Inflammatory macrophage (primary cell): ENCODE measurements around the gene GEMIN5.
"Not testable (repeated sequence)": the region's sequence is repeated elsewhere in the genome, so short reads cannot be mapped to it uniquely, and the experiment has no call there.

Experiments used
- DNase-seq, 2 donors: peaks; one replicate each; pipeline ENCODE4 v3.0.0-alpha.2; 2020 to 2022

GEMIN5 gene

DNA sequence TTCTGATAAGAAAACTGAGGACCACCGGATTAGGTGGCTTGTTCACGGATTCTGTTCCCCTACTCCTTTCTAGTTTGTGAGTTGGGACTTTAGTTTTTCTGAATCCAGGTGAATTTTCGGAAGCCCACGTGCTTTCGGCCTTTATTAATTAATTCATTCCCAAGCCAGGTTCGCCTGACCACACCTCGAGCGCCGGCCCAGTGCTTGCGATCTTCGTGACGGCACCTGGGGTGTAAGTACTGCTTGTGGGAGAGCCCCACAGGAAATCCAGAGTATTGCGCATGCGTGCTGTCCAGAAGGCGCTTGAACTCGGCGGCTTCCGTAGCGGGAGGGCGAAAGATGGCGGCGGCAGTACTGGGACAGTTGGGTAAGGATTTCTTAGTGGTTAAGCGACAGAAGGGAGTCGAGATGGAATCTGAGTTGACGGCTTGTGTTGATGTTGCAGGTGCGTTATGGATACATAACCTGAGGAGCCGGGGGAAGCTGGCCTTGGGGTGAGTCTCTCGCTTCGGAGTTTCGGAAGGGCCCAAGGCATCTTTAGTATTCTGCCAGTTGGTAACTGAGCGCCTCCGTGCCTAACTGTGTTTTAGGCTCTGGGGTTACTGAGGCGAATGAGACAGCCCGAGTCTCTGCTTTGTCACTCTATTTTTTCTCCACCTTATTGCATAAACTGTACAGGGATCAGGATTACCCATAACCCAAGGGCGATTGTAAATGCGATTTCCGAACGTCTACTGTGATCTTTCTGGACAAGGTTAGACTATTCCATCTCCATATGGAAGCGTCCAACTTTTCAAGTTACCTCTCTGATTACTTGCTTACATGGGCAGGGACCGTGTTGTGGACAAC, 3.0 kb upstream of the GEMIN5 start, which contains the start of gene MRPL22:
Gene MRPL22, plus strand, starts transcription at position 302 of the 849 bp plus-strand sequence. Its CDS starts 38 bp downstream, at position 340.
- peak; percentile 95 for DNase-seq

DNA sequence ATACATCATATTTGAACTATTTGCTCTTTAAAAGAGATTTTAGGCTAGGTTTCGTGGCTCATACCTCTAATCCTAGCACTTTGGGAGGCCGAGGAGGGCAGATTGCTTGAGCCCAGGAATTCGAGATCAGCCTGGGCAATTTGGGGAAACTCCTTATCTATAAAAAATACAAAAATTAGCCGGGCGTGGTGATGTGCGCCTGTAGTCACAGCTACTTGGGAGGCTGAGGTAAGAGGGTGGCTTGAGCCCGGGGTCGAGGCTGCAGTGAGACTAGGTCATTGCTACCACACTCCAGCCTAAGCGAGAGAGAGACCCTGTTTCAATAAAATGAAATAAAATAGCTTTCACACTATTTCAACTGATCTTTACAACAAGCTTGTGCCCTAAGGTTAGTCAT, 2.4 kb upstream of the GEMIN5 start:
- no peak for DNase-seq

GRCh38 chr5:154939387-154939786, 1.4 kb upstream of the GEMIN5 start:
- not testable (repeated sequence) for DNase-seq

GRCh38 chr5:154937186-154937717, 759 bp downstream of the GEMIN5 start:
- no peak for DNase-seq

DNA sequence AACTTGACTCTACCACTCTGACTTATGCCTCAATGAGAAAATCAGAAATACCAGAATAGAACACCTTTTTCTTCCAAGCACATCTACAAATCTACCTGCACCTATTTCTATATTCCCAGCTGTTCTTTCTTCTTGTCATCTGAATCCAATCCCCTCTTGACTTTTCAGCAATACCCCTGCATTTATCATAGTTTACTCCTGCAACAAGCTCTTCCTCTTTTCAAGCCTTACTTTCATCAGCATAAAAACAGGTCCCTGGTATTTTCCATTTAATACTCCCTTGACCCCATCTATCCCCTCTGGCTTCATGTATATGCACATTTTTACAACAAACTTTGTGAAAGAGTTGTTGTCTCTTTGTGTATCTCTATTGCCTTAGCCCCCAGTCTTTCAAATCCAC, 3.1 kb downstream of the GEMIN5 start:
- no peak for DNase-seq

DNA sequence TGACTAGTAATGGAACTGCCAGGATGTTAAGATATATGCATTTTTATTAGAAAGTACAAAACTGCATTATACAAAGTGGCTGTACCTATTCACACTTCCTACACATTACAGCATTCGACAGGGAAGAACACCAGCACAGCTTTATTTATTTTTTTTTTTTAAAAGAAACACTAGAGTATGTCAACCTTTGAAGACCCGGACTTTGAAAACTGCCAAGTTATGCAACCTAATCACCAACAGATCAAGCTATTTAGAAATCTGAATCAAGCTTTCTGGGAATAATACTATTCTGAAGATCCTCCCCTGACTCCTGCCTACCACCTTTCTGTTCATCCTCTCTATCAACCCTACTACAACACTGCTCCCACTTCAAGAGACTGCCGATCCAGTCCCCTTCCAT, 4.5 kb downstream of the GEMIN5 start:
- DNase-seq = no peak

GRCh38 chr5:154923441-154924430, 14.3 kb downstream of the GEMIN5 start:
- no peak for DNase-seq

GRCh38 chr5:154917757-154918156, 20.3 kb downstream of the GEMIN5 start:
- no peak for DNase-seq

DNA sequence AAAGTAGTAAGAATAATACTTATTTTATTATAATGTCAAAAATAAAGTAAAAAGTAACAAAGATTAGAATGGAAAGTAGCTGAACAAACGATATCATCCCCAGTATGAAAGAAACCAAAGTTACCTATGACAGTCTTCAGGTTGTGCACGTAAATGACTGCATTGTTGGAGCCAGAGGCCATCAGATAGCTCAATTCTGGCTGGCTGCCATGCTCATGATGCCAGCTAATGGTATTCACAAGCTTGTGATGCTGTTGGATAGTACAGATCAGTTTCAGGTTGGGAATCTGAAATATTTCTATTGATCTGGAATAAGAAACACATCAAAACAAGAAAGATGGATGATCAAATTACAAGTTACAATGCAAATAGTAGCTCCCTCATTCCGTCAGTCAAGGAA, 21.1 kb downstream of the GEMIN5 start:
- no peak for DNase-seq

- not testable (repeated sequence) for DNase-seq
These were observed 32.4 kb downstream of the GEMIN5 start for GRCh38 chr5:154905601-154906000.

- no peak for DNase-seq
These were observed 36.1 kb downstream of the GEMIN5 start for GRCh38 chr5:154901913-154902312.

DNA sequence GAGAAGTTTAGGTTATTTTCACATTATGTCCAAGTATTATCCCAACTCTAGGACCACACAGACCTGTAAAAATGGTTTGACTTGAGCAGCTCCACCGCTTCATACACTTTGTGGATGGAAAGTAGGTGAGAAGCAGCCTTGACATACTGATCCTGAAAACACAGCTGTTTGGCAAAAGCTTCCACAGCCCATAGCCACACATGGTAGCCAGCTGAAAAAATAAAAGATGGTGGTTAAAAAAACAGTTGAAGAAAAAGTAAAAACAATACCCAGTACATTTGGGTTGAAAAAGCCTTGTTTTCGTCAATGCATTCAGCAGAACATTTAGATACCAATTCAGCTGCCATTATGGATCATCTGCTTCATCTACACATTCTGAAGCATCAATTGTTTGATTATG, 36.7 kb downstream of the GEMIN5 start:
- DNase-seq = no peak

- DNase-seq = no peak
These were observed 37.9 kb downstream of the GEMIN5 start for GRCh38 chr5:154900066-154900465.

DNA sequence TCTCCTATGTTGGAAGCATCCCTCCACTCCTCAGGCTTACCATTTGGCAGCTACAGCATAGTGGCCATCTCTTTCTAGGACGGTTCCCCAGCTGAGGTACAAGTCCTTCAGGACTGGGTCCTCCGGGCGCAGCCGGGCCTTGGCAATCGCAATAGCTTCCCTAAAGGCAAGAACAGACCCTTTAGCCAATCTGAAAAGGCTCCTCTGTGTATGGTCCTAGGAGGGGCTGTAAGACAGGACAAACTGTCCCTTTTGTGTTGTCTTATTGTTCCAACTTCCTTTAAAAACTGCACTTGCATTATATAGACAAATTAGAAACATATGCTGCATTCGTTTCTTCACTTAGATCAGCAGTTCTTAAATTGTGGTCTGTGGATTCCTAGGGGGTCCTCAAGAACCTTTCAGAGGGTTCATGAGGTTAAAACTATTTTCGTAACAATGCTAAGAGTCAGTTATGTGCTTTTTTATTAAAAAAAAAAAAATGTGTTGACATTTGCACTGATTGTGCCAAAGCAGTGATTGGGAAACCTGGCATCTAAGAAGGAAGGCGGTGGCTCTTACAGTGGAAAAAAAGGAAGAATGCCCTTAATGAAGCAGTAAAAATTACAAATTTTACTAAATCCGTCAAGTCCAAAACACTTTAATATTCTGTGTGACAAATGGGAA, 38.7 kb downstream of the GEMIN5 start:
- DNase-seq = no peak

GRCh38 chr5:154898210-154898609, 39.8 kb downstream of the GEMIN5 start:
- no peak for DNase-seq

DNA sequence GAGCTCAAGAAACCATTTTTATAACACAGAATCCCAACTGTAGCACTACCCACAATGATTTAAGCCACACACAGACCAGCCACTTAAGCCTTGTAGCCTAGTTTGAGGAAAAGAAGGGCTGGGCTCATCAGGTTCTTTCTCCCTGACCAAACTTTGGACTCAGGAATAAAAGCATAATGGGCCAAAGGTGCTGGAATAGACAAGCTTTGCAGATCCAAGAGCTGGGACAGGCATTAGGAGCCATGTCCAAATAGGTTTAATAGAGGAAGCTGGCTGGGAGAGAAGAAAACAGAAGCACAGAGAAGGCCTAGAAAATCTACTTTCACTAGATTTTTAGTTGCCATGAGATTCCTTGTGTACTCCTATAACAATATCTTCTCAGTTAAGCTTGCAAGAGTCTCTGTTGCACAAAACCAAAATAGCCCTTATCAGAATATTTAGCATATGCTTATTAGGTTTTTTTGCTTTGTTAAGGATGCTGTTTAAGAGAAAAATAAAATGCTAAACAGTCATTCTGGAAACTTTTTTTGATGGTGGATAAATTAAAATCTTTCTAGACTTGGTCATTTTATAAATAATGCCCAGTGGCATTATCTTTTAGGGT, 41.3 kb downstream of the GEMIN5 start:
- no peak for DNase-seq

GRCh38 chr5:154895606-154896561, 42.1 kb downstream of the GEMIN5 start:
- DNase-seq = no peak

DNA sequence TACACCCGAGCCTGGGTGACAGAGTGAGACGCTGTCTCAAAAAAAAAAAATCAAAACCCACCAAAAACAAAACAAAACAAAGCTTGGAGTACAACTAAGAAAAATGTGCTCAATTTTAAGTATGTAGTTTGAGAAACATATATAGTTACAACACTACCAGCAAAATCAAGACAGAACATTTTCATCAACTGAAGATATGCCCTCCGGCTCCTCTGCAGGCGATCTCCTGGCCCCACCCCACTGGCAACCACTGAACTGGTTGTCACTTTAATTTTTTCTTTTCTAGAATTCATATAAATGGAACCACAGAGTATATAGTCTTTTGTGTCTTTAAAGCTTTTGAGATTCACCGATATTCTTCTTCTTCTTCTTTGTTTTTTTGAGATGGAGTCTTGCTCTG, 44.6 kb downstream of the GEMIN5 start:
- no peak for DNase-seq

- DNase-seq = no peak
These were observed 45.6 kb downstream of the GEMIN5 start for GRCh38 chr5:154892369-154892771.

DNA sequence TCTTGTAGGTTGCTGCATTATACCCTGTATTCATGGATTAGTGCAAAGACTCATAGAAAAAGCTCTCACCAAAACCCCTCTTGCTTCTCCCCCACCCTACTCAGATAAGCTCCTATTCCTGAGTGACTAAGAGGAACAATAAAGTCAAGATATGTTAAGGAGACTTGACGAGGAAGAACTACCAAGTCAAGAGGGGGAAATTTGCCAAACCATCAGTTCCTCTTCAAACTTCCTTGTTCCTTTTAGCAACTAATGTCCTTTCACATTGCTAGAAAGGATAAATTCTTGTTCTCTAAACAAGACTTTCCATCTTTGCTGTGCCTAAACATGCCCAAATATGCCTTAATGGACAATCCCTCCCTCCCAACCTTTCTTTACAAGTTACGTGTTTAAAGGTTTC, 52.6 kb downstream of the GEMIN5 start:
- DNase-seq = peak; percentile 65 to 70

- no peak for DNase-seq
These were observed 53.6 kb downstream of the GEMIN5 start for GRCh38 chr5:154884424-154884823.
